CD4-positive, CD25-positive, alpha-beta regulatory T cell (primary cell): Measurements from ENCODE around the gene TRIM49D1. TPM values are rescaled to one million over a fixed set of nuclear protein-coding genes. Genes with fewer than 3 reads are reported as not detected.
"Not testable (repeated sequence)": the region's sequence is repeated elsewhere in the genome, so short reads cannot be mapped to it uniquely, and the experiment has no call there.

Experiments
- ATAC-seq, 2 donors: fragments of 150-1000 bp; cut with Tn5 transposase; one replicate each; pipeline ENCODE4 v1.10.0; 2021; ENCODE audit warnings: low read depth in 2 of 2, moderate number of reproducible peaks in 2 of 2, moderate library complexity in 1 of 2
- DNase-seq, 3 donors: peaks; one replicate each; pipeline versions ENCODE4 v3.0.0 to v3.0.0-alpha.2; 2012 to 2022; ENCODE audit warnings: mixed read lengths in 1 of 3
- H3K27ac ChIP-seq: one replicate; pipeline ENCODE4 v1.7.0; 2013; ENCODE audit warnings: mild to moderate bottlenecking, low read length; ENCODE audit not compliant: insufficient read depth, poor library complexity, severe bottlenecking
- H3K27me3 ChIP-seq: one replicate; pipeline ENCODE4 v1.7.0; 2013; ENCODE audit warnings: low read length; ENCODE audit not compliant: control insufficient read depth, insufficient read depth
- H3K36me3 ChIP-seq: one replicate; pipeline ENCODE4 v1.7.0; 2013; ENCODE audit warnings: mild to moderate bottlenecking, low read length, moderate library complexity; ENCODE audit not compliant: control insufficient read depth, insufficient read depth
- H3K4me1 ChIP-seq: 2 replicates; pipeline ENCODE4 v1.7.0; 2013; ENCODE audit warnings: mild to moderate bottlenecking, low read length; ENCODE audit not compliant: insufficient read depth, control insufficient read depth, poor library complexity, severe bottlenecking
- H3K4me3 ChIP-seq: one replicate; pipeline ENCODE4 v1.7.0; 2013; ENCODE audit warnings: low read depth, mild to moderate bottlenecking, low read length, moderate library complexity
- H3K9me3 ChIP-seq, 2 experiments: 1 replicate in 1 of 2; 2 replicates in 1 of 2; pipeline ENCODE4 v1.7.0; 2013; ENCODE audit warnings: low read length in 2 of 2, mild to moderate bottlenecking in 1 of 2, moderate library complexity in 1 of 2; ENCODE audit not compliant: control insufficient read depth in 2 of 2
- H3K27ac Mint-ChIP-seq, 3 donors: one replicate each; pipeline ENCODE4 v1.8.0; 2020 to 2022; ENCODE audit warnings: mild to moderate bottlenecking in 3 of 3, mixed read lengths in 3 of 3, moderate library complexity in 2 of 3
- H3K27me3 Mint-ChIP-seq: one replicate; pipeline ENCODE4 v1.8.0; 2022; ENCODE audit warnings: mild to moderate bottlenecking, mixed read lengths
- H3K36me3 Mint-ChIP-seq: one replicate; pipeline ENCODE4 v1.8.0; 2020; ENCODE audit warnings: mixed read lengths
- H3K4me1 Mint-ChIP-seq, 4 donors: one replicate each; pipeline ENCODE4 v1.8.0; 2020 to 2022; ENCODE audit warnings: mixed read lengths in 4 of 4, mild to moderate bottlenecking in 1 of 4
- H3K4me3 Mint-ChIP-seq, 4 donors: one replicate each; pipeline ENCODE4 v1.8.0; 2020 to 2022; ENCODE audit warnings: mild to moderate bottlenecking in 4 of 4, mixed read lengths in 4 of 4, moderate library complexity in 3 of 4
- H3K9me3 Mint-ChIP-seq, 7 donors: one replicate each; pipeline ENCODE4 v1.8.0; 2020 to 2022; ENCODE audit warnings: mixed read lengths in 7 of 7, mild to moderate bottlenecking in 3 of 7, moderate library complexity in 2 of 7
- polyA plus RNA-seq, 4 donors: library from polyadenylated mRNA; unstranded; fragments of 300-500 nt; fragmentation: Illumina TruSeq; gene quantifications; one replicate each; pipeline ENCODE4 v1.2.3, GENCODE V29; 2021
- total RNA-seq: library from RNA; stranded (reverse); gene quantifications from one replicate; pipeline ENCODE4 v1.2.3, GENCODE V29; 2022

The TRIM49D1 gene
- total and polyA plus RNA-seq, 5 donors from 2014 or later = not detected

DNA sequence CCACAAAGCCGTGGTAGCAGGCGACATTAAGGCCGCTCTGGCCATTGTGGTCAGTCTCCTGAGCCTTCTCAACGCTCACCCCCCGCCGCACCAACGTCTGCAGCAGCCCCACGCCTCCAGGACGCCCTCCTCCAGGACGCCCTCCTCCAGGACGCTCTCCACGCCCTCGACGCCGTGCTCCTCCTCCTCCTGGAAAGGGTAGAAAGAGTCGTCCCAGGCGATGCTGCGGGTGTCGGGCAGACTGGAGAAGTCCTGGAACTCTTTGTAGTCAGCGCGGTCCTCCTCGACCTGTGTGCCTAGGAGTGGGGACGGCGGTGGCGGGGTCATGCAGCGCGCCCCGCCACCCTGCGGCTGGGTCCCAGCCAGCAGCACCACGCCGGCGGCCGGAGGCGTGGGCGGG is 56.8 kb downstream of the TRIM49D1 start:
- H3K4me3 ChIP-seq, H3K27me3 Mint-ChIP-seq, H3K9me3 Mint-ChIP-seq, ATAC-seq, H3K4me3 Mint-ChIP-seq, H3K4me1 Mint-ChIP-seq, H3K9me3 ChIP-seq, H3K36me3 ChIP-seq, H3K36me3 Mint-ChIP-seq, H3K27ac Mint-ChIP-seq, H3K4me1 ChIP-seq, H3K27me3 ChIP-seq, DNase-seq, H3K27ac ChIP-seq: not testable (repeated sequence)

DNA sequence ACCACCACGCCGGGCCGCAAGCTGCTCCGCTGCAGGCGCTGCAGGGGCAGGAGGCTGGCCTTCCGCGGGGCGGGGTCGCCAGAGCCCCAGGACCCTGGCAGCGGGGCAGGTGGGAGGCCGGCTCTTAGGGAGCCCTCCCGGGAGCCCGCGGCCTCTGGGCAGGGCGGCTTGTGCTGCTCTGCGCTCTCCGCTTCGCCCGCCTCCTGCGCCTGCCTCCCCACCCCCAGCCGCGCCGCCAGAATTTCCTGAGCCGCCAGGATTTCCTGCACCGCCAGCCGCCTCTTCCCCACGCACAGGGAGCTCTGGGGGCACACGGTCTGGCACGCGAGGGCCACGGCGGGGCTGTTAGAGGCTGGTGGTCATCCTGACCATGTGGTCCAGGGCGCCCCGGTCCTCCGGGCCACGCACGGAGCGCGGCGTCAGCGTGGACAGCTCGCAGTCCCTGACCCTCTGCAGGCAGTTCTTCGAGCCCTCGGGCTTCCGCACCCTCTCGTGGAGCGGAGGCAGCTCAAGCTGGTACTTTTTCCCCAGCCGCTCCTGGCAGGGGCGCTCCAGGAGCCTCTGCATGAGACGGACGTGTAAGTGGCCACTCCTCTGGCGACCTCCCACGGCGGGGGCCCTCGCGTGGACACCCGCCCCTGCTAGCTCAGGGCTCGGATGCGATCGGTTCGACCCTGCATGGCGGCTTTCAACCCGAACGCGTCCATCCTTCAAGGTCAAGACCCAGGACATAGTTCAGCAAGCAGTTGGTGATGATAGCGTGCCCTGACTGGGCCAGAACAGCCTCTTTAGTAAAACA is 57.9 kb downstream of the TRIM49D1 start:
- not testable (repeated sequence) for DNase-seq, H3K4me3 ChIP-seq, H3K4me1 Mint-ChIP-seq, H3K27ac ChIP-seq, H3K36me3 ChIP-seq, H3K27me3 Mint-ChIP-seq, H3K27me3 ChIP-seq, H3K9me3 ChIP-seq, H3K4me3 Mint-ChIP-seq, H3K36me3 Mint-ChIP-seq, H3K27ac Mint-ChIP-seq, H3K4me1 ChIP-seq, ATAC-seq, H3K9me3 Mint-ChIP-seq

Other genes starting within 250 kb of the TRIM49D1 start
- not detected for gene TRIM77, start 211.9 kb downstream of the TRIM49D1 start, total RNA-seq
- gene TRIM77, start 211.9 kb downstream of the TRIM49D1 start, polyA plus RNA-seq = not detected
- gene TRIM49, start 113.7 kb downstream of the TRIM49D1 start, total RNA-seq = not detected
- gene TRIM49, start 113.7 kb downstream of the TRIM49D1 start, polyA plus RNA-seq = not detected
- not detected for gene TRIM64B, start 43.8 kb downstream of the TRIM49D1 start, total RNA-seq
- not detected for gene TRIM64B, start 43.8 kb downstream of the TRIM49D1 start, polyA plus RNA-seq
- not detected for gene TRIM49D2, start 1.8 kb upstream of the TRIM49D1 start, total RNA-seq
- not detected for gene TRIM49D2, start 1.8 kb upstream of the TRIM49D1 start, polyA plus RNA-seq
- gene TRIM64, start 43.8 kb upstream of the TRIM49D1 start, total RNA-seq = not detected
- gene TRIM64, start 43.8 kb upstream of the TRIM49D1 start, polyA plus RNA-seq = not detected
- gene TRIM49C, start 108.9 kb upstream of the TRIM49D1 start, total RNA-seq = not detected
- not detected for gene TRIM49C, start 108.9 kb upstream of the TRIM49D1 start, polyA plus RNA-seq
- not detected for gene UBTFL1, start 163.7 kb upstream of the TRIM49D1 start, total RNA-seq
- gene UBTFL1, start 163.7 kb upstream of the TRIM49D1 start, polyA plus RNA-seq = not detected
- not detected for gene NAALAD2, start 212.4 kb upstream of the TRIM49D1 start, total RNA-seq
- under 1 TPM in 2 of 4 donors, not detected in 2; 0.06 to 0.08 TPM for gene NAALAD2, start 212.4 kb upstream of the TRIM49D1 start, polyA plus RNA-seq